ENCODE data around the gene PDGFA. TPM values are rescaled to one million over a fixed set of nuclear protein-coding genes. Genes with fewer than 3 reads are reported as not detected.

Gene PDGFA
- total RNA-seq: 37.2 TPM
- long read RNA-seq, partial matches to known transcripts: 0 of 9 reads
- long read RNA-seq, other reads (novel, unspliced or antisense): 6 of 9 reads

DNA sequence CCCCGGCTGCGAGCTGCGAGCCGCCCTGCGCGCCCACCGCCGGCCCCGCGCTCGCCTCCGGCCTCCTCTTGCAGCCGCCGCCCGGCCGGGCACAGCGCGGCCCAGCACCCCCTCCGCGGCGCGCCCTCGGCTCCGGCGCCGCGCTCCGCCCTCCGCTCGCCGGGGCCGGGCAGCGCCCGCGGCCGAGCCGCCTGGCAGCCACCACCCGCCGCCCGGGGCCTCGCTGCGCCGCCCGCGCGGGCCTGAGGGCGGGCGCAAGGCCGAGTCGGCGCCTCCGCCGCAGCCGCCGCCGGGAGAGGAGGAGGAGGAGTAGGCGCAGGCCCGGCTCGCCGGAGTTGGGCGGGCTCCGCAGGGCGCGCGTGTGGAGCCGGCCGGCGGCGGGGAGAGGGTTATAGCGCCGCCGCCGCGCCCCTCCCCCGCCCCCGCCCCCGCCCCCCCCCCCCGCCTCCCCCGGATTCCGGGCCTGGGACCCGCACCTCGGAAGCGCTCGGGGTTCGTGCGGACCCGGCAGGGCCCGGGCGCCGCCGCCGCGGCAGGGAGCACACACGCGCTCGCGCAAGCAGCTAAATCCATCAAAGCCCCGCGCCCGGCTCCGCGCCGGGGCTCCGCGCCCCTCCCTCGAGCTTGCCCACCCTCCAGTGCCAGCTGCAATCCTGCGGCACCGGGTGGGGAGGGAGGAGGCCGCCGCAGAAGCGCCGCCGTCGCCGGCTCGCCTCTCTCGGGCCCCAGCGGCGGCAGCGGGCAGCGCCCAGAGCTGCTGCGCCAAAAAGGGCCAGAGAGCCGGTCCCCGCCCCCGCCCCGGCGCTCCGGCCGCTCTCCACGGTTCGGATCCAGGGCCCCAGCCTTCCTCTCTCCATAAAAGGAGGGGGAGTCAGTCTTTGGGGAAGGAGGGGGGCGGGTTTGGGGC is at the start of gene PDGFA:
TSS of gene PDGFA (minus strand) at position 363 of the 907 bp plus-strand sequence. CDS start 845 bp downstream, outside the sequence.
- DNase-seq (ENCODE audit: missing footprints) (no peak), ATAC-seq (peak; percentile 30)
- intact Hi-C loops (cut with DNase I): loop anchor here (2.0 to 5.0 kb wide), 2 partner anchors 123 to 145 kb away; no protein-coding TSS in a partner anchor

GRCh38 chr7:568031-568951 is 48.6 kb upstream of the PDGFA start:
- DNase-seq (ENCODE audit: missing footprints): peak; percentile 68

DNA sequence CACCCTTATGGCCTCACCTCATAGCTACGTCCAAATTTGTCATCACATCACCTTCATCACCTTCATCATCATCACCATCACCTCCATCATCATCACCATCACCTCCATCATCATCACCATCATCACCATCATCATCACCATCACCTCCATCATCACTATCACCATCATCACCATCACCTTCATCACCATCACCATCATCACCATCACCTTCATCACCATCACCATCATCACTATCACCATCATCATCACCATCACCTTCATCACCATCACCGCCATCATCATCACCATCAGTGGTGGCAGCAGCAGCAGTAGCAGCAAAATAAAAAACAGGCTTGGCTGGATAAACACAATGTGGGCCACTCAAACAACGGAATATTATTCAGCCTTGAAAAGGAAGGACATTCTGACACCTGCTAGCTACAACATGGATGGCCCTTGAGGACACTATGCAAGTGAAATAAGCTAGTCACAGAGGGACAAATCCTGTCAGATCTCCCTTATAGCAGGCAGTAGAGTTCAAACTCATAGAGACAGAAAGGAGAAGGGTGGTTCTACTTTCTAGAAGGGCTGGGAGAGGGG is 47.7 kb upstream of the PDGFA start:
- ATAC-seq: no peak
- intact Hi-C loops (cut with DNase I): no loop called here
- DNase-seq (ENCODE audit: missing footprints): no peak

More at GRCh38 chr7:568031-568951, 48.6 kb upstream of the PDGFA start:
- ATAC-seq: peak; percentile 62
- intact Hi-C loops (cut with DNase I): no loop called here

DNA sequence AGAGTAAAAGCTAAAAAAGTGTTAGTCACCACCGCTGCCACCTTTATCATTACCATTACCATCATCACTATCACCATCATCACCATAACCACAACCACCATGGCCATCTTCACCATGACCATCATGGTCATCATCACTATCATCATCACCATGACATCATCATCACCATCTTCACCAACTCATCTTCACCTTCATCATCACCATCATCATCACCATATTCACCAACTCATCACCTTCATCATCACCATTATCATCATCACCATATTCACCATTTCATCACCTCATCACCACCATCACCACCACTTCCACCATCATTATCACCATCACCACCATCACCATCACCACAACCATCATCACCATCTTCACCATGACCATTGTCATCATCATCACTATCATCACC is 46.5 kb upstream of the PDGFA start:
- DNase-seq (ENCODE audit: missing footprints) (no peak), ATAC-seq (no peak)
- intact Hi-C loops (cut with DNase I): no loop called here

GRCh38 chr7:564176-564865 is 44.7 kb upstream of the PDGFA start:
- DNase-seq (ENCODE audit: missing footprints): peak; percentile 61
- no peak for ATAC-seq
- intact Hi-C loops (cut with DNase I): no loop called here

DNA sequence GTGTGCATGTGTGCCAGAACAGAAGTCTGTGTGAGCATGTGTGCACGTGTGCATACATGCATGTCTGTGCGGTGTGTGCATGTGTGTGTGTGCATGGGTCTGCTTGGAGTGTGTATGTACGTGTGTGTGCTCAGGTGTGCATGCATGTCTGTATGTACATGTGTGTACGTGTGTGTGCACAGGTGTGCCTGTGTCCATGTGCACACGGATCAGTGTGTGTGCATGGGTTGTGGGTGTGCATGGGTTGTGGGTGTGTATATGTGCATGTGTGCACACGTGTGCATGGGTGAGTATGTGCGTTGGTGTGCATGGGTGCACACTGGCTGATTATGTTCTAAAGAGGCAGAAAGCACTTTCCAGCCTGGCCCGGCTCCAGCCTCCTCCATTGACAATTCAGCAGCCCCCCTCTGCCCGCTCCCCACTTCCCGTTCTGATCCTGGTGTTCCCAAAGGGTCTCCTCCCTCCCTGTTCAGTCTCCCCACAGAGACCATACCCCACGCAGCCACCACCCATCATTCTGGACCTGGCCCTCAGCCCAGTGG is 44.1 kb upstream of the PDGFA start:
- ATAC-seq: no peak
- intact Hi-C loops (cut with DNase I): no loop called here
- DNase-seq (ENCODE audit: missing footprints): peak; percentile 56

DNA sequence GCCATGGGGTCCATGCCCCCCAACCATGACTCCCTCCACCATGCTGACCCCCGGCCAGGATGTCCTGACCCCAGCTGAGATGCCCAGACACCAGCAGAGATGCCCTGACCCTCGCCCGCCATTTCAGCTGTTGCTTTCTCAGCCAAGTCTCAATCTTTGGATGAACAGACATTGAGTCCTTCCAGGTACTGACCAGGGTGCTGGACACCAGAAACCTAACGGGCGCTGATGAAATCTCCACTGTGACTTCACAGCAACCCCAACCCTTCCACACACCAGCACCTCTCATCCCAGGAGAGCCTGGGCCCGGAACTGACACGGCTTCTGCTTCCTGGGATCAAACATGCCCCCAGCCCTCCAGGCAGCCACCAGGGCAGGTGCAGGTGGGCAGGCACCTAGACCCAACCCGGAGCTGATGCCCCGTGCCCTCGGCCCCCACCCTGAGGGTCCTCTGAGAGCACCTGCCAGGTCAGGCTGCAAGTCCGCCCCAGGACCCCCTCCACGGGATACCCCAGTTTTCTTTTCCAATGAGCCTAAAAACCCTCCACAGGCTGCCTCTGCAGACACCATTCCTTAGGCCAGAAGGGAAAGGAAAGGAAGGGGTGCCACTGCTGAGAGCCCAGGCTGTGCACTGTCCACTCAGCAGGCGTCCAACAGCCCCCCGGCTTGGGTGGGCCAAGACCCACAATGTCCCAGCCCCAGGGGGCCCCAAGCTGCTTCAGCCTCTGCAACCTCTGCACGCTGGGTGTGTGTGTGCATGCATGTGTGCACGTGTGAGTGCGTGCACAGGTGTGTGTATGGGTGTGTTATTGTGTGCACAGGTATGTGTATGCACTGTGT is 43.4 kb upstream of the PDGFA start:
- intact Hi-C loops (cut with DNase I): no loop called here

DNA sequence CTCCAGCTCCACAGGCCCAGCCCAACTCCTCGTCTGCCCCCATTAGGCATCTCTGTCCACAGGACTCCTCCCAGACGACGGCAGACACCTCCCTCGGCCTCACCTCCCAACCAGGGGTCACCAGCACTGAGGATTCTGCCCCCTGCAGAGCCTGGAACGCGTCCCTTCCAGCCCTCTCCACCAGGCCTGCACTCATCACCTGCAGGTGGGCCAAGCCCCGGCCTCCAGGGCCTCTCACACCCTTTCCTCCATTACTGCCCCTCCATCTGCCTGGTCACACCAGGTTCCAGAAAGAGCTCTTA is 42.7 kb upstream of the PDGFA start:
- intact Hi-C loops (cut with DNase I): no loop called here
- DNase-seq (ENCODE audit: missing footprints) (no peak), ATAC-seq (no peak)

More for the DNA sequence above, 43.4 kb upstream of the PDGFA start:
- ATAC-seq: no peak
- peak; percentile 50 for DNase-seq (ENCODE audit: missing footprints)

- intact Hi-C loops (cut with DNase I): no loop called here
- ATAC-seq: peak; percentile 45
- peak; percentile 72 for DNase-seq (ENCODE audit: missing footprints)
These were observed 42.2 kb upstream of the PDGFA start for GRCh38 chr7:561631-562373.

DNA sequence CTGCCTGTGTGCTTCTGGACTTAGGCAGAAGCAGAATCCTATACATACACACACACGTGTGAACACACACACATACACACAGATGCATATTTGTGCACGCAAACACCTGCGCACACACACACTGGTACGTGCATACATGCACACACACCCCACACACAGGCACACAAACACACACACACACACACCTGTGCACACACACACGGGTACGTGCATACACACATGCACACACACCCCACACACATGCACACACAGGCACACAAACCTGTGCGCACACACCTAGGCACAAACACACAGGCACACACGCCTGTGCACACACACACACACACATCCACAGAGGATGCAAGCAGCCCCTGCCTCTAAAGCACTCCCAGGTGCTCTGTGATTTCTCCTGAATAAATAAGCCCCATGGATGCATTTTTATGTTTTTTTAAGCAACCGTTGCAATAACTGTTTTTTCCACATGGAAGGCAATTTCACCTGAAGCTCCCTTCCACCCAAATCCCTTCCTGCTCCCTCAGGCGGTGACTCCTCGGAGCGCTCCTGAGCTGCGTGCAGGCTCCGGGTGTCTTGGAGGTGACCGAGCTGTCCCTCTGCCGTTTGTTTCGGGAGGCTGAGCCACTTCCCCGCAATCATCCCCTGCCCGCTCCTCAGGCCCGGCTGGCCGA is 41.5 kb upstream of the PDGFA start:
- DNase-seq (ENCODE audit: missing footprints): peak; percentile 63

DNA sequence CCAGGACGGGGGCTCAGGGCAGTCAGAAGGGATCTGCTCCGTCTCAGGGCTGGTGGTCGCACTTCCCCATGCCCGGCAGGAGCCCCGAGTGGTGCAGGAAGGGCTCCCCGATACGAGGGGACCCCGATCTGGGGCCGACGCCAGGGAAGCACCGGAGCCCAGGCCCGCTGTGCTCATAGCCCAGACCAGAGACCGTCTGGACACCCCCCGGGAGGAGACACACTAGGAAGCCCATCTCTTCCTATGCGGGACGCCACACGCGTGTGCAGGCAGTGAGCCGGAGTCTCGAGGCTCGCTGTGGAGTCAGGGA is 39.7 kb upstream of the PDGFA start:
- peak; percentile 63 for DNase-seq (ENCODE audit: missing footprints)
- no peak for ATAC-seq
- intact Hi-C loops (cut with DNase I): no loop called here

More for the DNA sequence above, 41.5 kb upstream of the PDGFA start:
- ATAC-seq: no peak
- intact Hi-C loops (cut with DNase I): no loop called here

GRCh38 chr7:557558-557881 is 37.9 kb upstream of the PDGFA start:
- ATAC-seq: no peak
- DNase-seq (ENCODE audit: missing footprints): peak; percentile 65
- intact Hi-C loops (cut with DNase I): no loop called here

DNA sequence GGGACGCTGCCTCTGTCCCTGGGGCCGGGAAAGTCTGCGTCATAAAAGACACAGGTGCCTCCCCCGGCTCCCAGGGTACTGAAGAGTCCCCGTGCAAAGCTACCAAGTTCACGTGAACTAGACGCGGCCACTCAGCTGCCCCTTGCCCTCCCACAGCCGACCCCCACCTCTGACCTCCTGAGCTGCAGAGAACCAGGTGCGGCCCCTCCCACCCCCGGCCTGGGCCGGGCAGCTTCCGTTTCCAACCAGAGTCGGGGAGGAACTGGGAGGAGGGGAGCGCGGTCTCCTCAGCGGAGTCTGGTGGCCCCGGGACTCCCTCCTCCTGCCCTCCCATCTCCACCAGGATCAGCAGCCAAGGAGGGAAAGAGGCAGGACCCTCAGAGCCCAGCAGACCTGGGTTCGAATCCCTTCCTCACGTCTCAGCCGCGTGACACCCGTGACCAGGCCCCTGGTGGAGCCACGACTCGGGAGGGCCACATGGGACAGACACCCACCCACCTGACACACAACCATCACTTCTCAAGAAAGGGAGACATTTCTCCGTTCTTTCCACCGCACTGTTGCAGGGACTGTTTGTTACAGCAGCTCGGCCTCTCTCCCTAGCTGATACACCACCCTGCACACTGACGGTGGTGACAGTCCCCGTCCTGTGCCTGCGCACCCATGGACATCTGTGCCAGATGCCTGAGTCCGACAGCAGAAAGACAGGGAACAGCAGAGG is 37.4 kb upstream of the PDGFA start:
- intact Hi-C loops (cut with DNase I): no loop called here
- peak; percentile 43 for DNase-seq (ENCODE audit: missing footprints)
- no peak for ATAC-seq

DNA sequence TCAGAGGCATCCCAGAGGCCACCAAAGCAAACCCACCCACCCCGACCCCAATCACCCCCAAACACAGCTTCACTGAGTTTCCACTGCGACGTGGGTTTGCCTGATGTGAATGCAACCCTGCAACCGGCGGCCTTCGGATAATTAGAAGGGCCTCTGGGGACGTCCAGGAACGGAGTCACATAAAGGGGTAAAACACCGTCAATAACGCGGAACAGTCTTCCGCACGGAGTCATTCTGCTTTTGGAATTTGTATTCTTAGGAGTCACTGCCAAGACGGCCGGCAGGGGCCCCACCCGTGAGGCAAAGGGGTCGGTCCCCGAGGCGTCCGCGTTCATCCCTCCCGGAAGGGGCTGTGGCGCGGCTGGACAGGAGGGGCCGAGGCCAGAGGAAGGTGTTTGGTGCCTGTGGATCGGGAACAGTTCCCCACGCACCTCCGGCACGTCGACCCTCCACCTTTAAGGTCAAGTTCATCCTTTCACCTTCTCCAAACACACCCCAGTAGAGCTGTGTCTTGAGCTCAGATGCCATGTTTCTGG is 36.7 kb upstream of the PDGFA start:
- DNase-seq (ENCODE audit: missing footprints): peak; percentile 56
- ATAC-seq: no peak
- intact Hi-C loops (cut with DNase I): no loop called here

- ATAC-seq: no peak
- DNase-seq (ENCODE audit: missing footprints): no peak
- intact Hi-C loops (cut with DNase I): no loop called here
These were observed 36.0 kb upstream of the PDGFA start for GRCh38 chr7:555551-556160.

Measured in Right ventricle myocardium inferior (tissue), 1 donor.